H9 (cell line): Measurements from ENCODE around the gene PGLYRP4. TPM values are rescaled to one million over a fixed set of nuclear protein-coding genes. Genes with fewer than 3 reads are reported as not detected.

ENCODE experiments used
- DNase-seq: peaks from one replicate; pipeline ENCODE4 v3.0.0-alpha.2; 2017
- H2AFZ ChIP-seq: one replicate; pipeline ENCODE4 v1.6.1; 2013; ENCODE audit warnings: mild to moderate bottlenecking, low read length, control low read depth, moderate library complexity
- H2AK5ac ChIP-seq: 2 replicates; pipeline ENCODE4 v1.6.1; 2013; ENCODE audit warnings: low read length, control low read depth, mixed read lengths; ENCODE audit not compliant: insufficient read length
- H2BK120ac ChIP-seq: one replicate; pipeline ENCODE4 v1.6.1; 2013; ENCODE audit warnings: low read depth, mild to moderate bottlenecking, low read length, control low read depth, inconsistent platforms; ENCODE audit not compliant: poor library complexity, severe bottlenecking
- H2BK12ac ChIP-seq: 2 replicates; pipeline ENCODE4 v1.6.1; 2013; ENCODE audit warnings: low read length, control low read depth, mixed read lengths, low read depth; ENCODE audit not compliant: insufficient read length
- H2BK15ac ChIP-seq: 2 replicates; pipeline ENCODE4 v1.6.1; 2013; ENCODE audit warnings: low read depth, low read length, control low read depth
- H2BK20ac ChIP-seq: one replicate; pipeline ENCODE4 v1.6.1; 2013; ENCODE audit warnings: low read depth, mild to moderate bottlenecking, low read length, control low read depth, inconsistent platforms; ENCODE audit not compliant: poor library complexity, severe bottlenecking
- H2BK5ac ChIP-seq: 2 replicates; pipeline ENCODE4 v1.6.1; 2013; ENCODE audit warnings: low read length, control low read depth, mixed read lengths; ENCODE audit not compliant: insufficient read length
- H3K14ac ChIP-seq: 2 replicates; pipeline ENCODE4 v1.6.1; 2013; ENCODE audit warnings: low read length, control low read depth; ENCODE audit not compliant: insufficient read depth
- H3K18ac ChIP-seq: 2 replicates; pipeline ENCODE4 v1.6.1; 2013; ENCODE audit warnings: low read depth, mild to moderate bottlenecking, mixed read lengths, low read length, control low read depth; ENCODE audit not compliant: insufficient read length
- H3K23ac ChIP-seq: 2 replicates; pipeline ENCODE4 v1.6.1; 2013; ENCODE audit warnings: low read length, control low read depth, mixed read lengths, low read depth; ENCODE audit not compliant: insufficient read length
- H3K23me2 ChIP-seq: 2 replicates; pipeline ENCODE4 v1.6.1; 2013; ENCODE audit warnings: low read depth, mild to moderate bottlenecking, mixed read lengths, low read length, control low read depth; ENCODE audit not compliant: insufficient read length, poor library complexity, severe bottlenecking
- H3K27ac ChIP-seq: 2 replicates; pipeline ENCODE4 v1.5.1; 2013; ENCODE audit warnings: low read length, control low read depth, mixed read lengths, low read depth; ENCODE audit not compliant: insufficient read length
- H3K27me3 ChIP-seq: 2 replicates; pipeline ENCODE4 v1.6.1; 2013; ENCODE audit warnings: low read length, control low read depth, inconsistent platforms; ENCODE audit not compliant: insufficient read depth
- H3K4ac ChIP-seq: 2 replicates; pipeline ENCODE4 v1.6.1; 2013; ENCODE audit warnings: low read depth, mild to moderate bottlenecking, control low read depth, inconsistent platforms, low read length, moderate library complexity
- H3K4me1 ChIP-seq: 2 replicates; pipeline ENCODE4 v1.6.1; 2013; ENCODE audit warnings: low read length, control low read depth, inconsistent platforms; ENCODE audit not compliant: insufficient read depth
- H3K4me2 ChIP-seq: 2 replicates; pipeline ENCODE4 v1.6.1; 2013; ENCODE audit warnings: low read length, control low read depth, mixed read lengths; ENCODE audit not compliant: insufficient read length, insufficient read depth
- H3K56ac ChIP-seq: 2 replicates; pipeline ENCODE4 v1.6.1; 2013; ENCODE audit warnings: low read depth, mild to moderate bottlenecking, mixed read lengths, low read length, control low read depth; ENCODE audit not compliant: insufficient read length
- H3K79me1 ChIP-seq: 2 replicates; pipeline ENCODE4 v1.6.1; 2013; ENCODE audit warnings: low read depth, mild to moderate bottlenecking, moderate library complexity, low read length, control low read depth, inconsistent platforms; ENCODE audit not compliant: insufficient read depth, poor library complexity, severe bottlenecking
- H3K79me2 ChIP-seq: 2 replicates; pipeline ENCODE4 v1.6.1; 2013; ENCODE audit warnings: low read length, control low read depth, inconsistent platforms; ENCODE audit not compliant: insufficient read depth
- H3K9ac ChIP-seq: 2 replicates; pipeline ENCODE4 v1.6.1; 2013; ENCODE audit warnings: low read length, control low read depth, mixed read lengths; ENCODE audit not compliant: insufficient read length; ENCODE audit errors: extremely low read depth
- H3K9me3 ChIP-seq: one replicate; pipeline ENCODE4 v1.6.1; 2013; ENCODE audit warnings: low read depth, low read length, inconsistent platforms; ENCODE audit not compliant: control insufficient read depth
- H3T11ph ChIP-seq: one replicate; pipeline ENCODE4 v1.6.1; 2013; ENCODE audit warnings: mild to moderate bottlenecking, low read length, control low read depth, inconsistent platforms
- H4K20me1 ChIP-seq: one replicate; pipeline ENCODE4 v1.6.1; 2013; ENCODE audit not compliant: control insufficient read depth, insufficient read length, insufficient read depth
- H4K5ac ChIP-seq: 2 replicates; pipeline ENCODE4 v1.6.1; 2013; ENCODE audit warnings: low read depth, mild to moderate bottlenecking, mixed read lengths, low read length, control low read depth; ENCODE audit not compliant: insufficient read length
- H4K8ac ChIP-seq: replicated peaks from 2 replicates; pipeline ENCODE4 v1.6.1; 2013; ENCODE audit warnings: low read length, control low read depth, mixed read lengths, low read depth; ENCODE audit not compliant: insufficient read length
- H4K91ac ChIP-seq: 2 replicates; pipeline ENCODE4 v1.6.1; 2013; ENCODE audit warnings: low read depth, mild to moderate bottlenecking, moderate library complexity, mixed read lengths, low read length, control low read depth; ENCODE audit not compliant: insufficient read length
- H3K27ac Mint-ChIP-seq, 3 experiments: 2 replicates in 2 of 3; 3 replicates in 1 of 3; pipeline ENCODE4 v1.8.0; 2020 to 2021; ENCODE audit warnings: mixed read lengths in 3 of 3, mild to moderate bottlenecking in 1 of 3, moderate library complexity in 1 of 3
- H3K27me3 Mint-ChIP-seq: 2 replicates; pipeline ENCODE4 v1.8.0; 2021; ENCODE audit warnings: low read depth, mild to moderate bottlenecking, moderate library complexity, mixed read lengths
- H3K36me3 Mint-ChIP-seq, 3 experiments: 2 replicates in 2 of 3; 3 replicates in 1 of 3; pipeline ENCODE4 v1.8.0; 2020 to 2021; ENCODE audit warnings: low read depth in 3 of 3, mixed read lengths in 3 of 3; ENCODE audit not compliant: insufficient read depth in 1 of 3
- H3K4me1 Mint-ChIP-seq, 2 experiments: 2 replicates each; pipeline ENCODE4 v1.8.0; 2020; ENCODE audit warnings: mixed read lengths in 2 of 2
- H3K4me3 Mint-ChIP-seq, 2 experiments: 2 replicates in 1 of 2; 3 replicates in 1 of 2; pipeline ENCODE4 v1.8.0; 2020 to 2021; ENCODE audit warnings: mild to moderate bottlenecking in 2 of 2, mixed read lengths in 2 of 2, moderate library complexity in 1 of 2
- H3K9me3 Mint-ChIP-seq, 2 experiments: 2 replicates in 1 of 2; 3 replicates in 1 of 2; pipeline ENCODE4 v1.8.0; 2020; ENCODE audit warnings: mild to moderate bottlenecking in 2 of 2, mixed read lengths in 2 of 2, moderate library complexity in 1 of 2
- CTCF ChIP-seq: fragments of 200-600 bp; sonication (generic); conservative IDR thresholded peaks from 3 replicates; pipeline ENCODE4 v1.8.0; 2021; ENCODE audit warnings: antibody characterized with exemption, mild to moderate bottlenecking
- WGBS: extraction: QIAGEN DNeasy Blood & Tissue Kit; methylation state at CpG from one replicate; pipeline ENCODE4 v1.1.7; 2013; ENCODE audit warnings: missing lambda C conversion rate, low lambda C conversion rate, mixed read lengths; ENCODE audit not compliant: insufficient read length; ENCODE audit errors: extremely low coverage; 5-methylcytosine and 5-hydroxymethylcytosine counted together
- total RNA-seq: library from RNA; stranded (reverse); gene quantifications from 2 replicates; pipeline ENCODE4 v1.2.1, GENCODE V29; 2021

PGLYRP4 gene
- total RNA-seq, 1 experiment from 2014 or later: not detected

GRCh38 chr1:153380711-153381110 lies 32.1 kb upstream of the PGLYRP4 start:
- Histone ChIP-seq H3K4ac (no peak overlapping the region), H2AK5ac (no peak overlapping the region), H3K27ac (no peak overlapping the region), H3K9ac (no peak overlapping the region), H3K79me2 (no peaks in the 10 kb centered on the region), H3K18ac (no peak overlapping the region), H3K23me2 (no peaks in the 10 kb centered on the region), H3K9me3 (no peaks in the 10 kb centered on the region), H4K20me1 (no peaks in the 10 kb centered on the region), H3T11ph (no peak overlapping the region), H2BK5ac (no peak overlapping the region), H2AFZ (no peak overlapping the region), H3K27me3 (no peaks in the 10 kb centered on the region), H3K4me1 (no peaks in the 10 kb centered on the region), H3K56ac (no peak overlapping the region), H3K79me1 (no peaks in the 10 kb centered on the region), H3K14ac (no peak overlapping the region), H4K5ac (no peak overlapping the region), H2BK12ac (no peak overlapping the region), H2BK120ac (no peak overlapping the region), H3K4me2 (no peak overlapping the region), H2BK20ac (no peak overlapping the region), H4K8ac (no peak overlapping the region), H3K23ac (no peak overlapping the region), H2BK15ac (no peak overlapping the region), H4K91ac (no peak overlapping the region)
- peaks cover 13% of the 10 kb centered on the region for H3K27me3 Mint-ChIP-seq
- H3K9me3 Mint-ChIP-seq: peaks cover 3 to 14% of the 10 kb centered on the region in 2 experiments; a peak in 3 of 5 replicates
- no peak for TF ChIP-seq CTCF
- H3K4me1 Mint-ChIP-seq: no peaks in the 10 kb centered on the region
- H3K36me3 Mint-ChIP-seq: no peaks in the 10 kb centered on the region
- DNase-seq: peak; percentile 17
- H3K27ac Mint-ChIP-seq: no peak overlapping the region
- no CpG with 5 or more reads among the region's 23 CpGs for WGBS
- H3K4me3 Mint-ChIP-seq: no peak overlapping the region
